Karpas-422 (cell line): Measurements from ENCODE around the gene SNORC. TPM values are rescaled to one million over a fixed set of nuclear protein-coding genes. Genes with fewer than 3 reads are reported as not detected.

Experiments used
- DNase-seq: peaks from one replicate; pipeline ENCODE4 v3.0.0-alpha.2; 2015
- H2AFZ ChIP-seq: fragments of 200-600 bp; sonication (generic); 2 replicates; pipeline ENCODE4 v1.6.1; 2014; ENCODE audit warnings: antibody characterized with exemption, low read length, mixed read lengths
- H3K27ac ChIP-seq: fragments of 200-600 bp; sonication (generic); 2 replicates; pipeline ENCODE4 v1.5.1; 2014; ENCODE audit warnings: mild to moderate bottlenecking, low read length, moderate library complexity
- H3K27me3 ChIP-seq: fragments of 200-600 bp; sonication (generic); 2 replicates; pipeline ENCODE4 v1.6.1; 2014; ENCODE audit warnings: low read length, mixed read lengths
- H3K36me3 ChIP-seq: fragments of 200-600 bp; sonication (generic); 2 replicates; pipeline ENCODE4 v1.6.1; 2014; ENCODE audit warnings: low read length, mixed read lengths; ENCODE audit not compliant: insufficient read depth
- H3K4me1 ChIP-seq: fragments of 200-600 bp; sonication (generic); 2 replicates; pipeline ENCODE4 v1.6.1; 2014; ENCODE audit warnings: mild to moderate bottlenecking, low read length, mixed read lengths
- H3K4me2 ChIP-seq: fragments of 200-600 bp; sonication (generic); 2 replicates; pipeline ENCODE4 v1.6.1; 2014; ENCODE audit warnings: low read length, low read depth, mild to moderate bottlenecking; ENCODE audit not compliant: poor library complexity, severe bottlenecking
- H3K4me3 ChIP-seq: fragments of 200-600 bp; sonication (generic); 2 replicates; pipeline ENCODE4 v1.5.1; 2014; ENCODE audit warnings: mild to moderate bottlenecking, antibody characterized with exemption, low read length, mixed read lengths
- H3K79me2 ChIP-seq: fragments of 200-600 bp; sonication (generic); 2 replicates; pipeline ENCODE4 v1.6.1; 2014; ENCODE audit warnings: mild to moderate bottlenecking, low read length, mixed read lengths
- H3K9ac ChIP-seq: fragments of 200-600 bp; sonication (generic); 2 replicates; pipeline ENCODE4 v1.6.0; 2014; ENCODE audit warnings: low read length
- H3K9me2 ChIP-seq: fragments of 200-600 bp; sonication (generic), shearing (Covaris generic); replicated peaks from 2 replicates; pipeline ENCODE4 v1.6.0; 2014; ENCODE audit warnings: mild to moderate bottlenecking, low read length, moderate library complexity; ENCODE audit not compliant: insufficient read depth
- H3K9me3 ChIP-seq: fragments of 300-700, 200-600 bp; sonication (generic); 2 replicates; pipeline ENCODE4 v1.6.1; 2014; ENCODE audit warnings: low read length, mixed read lengths
- H4K20me1 ChIP-seq: fragments of 200-600 bp; sonication (generic); 2 replicates; pipeline ENCODE4 v1.6.1; 2014; ENCODE audit warnings: mild to moderate bottlenecking, antibody characterized with exemption, low read length, low read depth; ENCODE audit not compliant: insufficient read depth
- total RNA-seq: library from RNA; depleted of rRNA; stranded (reverse); fragments of >200 nt; shearing (Covaris generic); gene quantifications from 2 replicates; pipeline ENCODE4 v1.2.3, GENCODE V29; 2014; ENCODE audit warnings: low replicate concordance

Gene SNORC
- total RNA-seq, 1 experiment from 2014 or later, result 1.2 TPM

DNA sequence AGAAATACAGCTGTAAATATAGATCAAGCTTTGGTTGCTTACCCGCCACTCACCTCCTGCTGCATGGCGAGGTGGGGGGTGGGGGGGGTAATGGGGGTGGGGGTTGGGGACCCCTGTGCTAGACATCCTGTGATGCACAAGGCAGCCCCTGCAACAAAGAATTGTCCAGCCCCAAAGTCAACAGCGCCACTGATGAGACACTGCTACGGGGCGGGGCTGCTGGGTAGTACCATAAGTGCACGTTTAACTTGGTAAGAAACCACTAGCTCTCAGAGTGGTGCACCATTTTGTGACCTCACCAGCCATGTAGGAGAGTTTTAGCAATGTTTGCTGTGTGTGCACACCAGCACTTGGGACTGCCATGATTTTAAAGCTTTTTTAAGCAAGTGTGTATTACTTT, 40.3 kb downstream of the SNORC start:
- no peaks in the 10 kb centered on the region for H3K27me3 ChIP-seq
- H3K4me3 ChIP-seq, result no peak overlapping the region
- H3K36me3 ChIP-seq, result no peaks in the 10 kb centered on the region
- DNase-seq, result no peak
- H3K9me2 ChIP-seq, result no peaks in the 10 kb centered on the region
- H4K20me1 ChIP-seq, result no peaks in the 10 kb centered on the region
- H3K27ac ChIP-seq, result no peak overlapping the region
- no peaks in the 10 kb centered on the region for H3K79me2 ChIP-seq
- H3K9ac ChIP-seq, result no peak overlapping the region
- H3K9me3 ChIP-seq, result peaks cover 9% of the 10 kb centered on the region; the same call in 1 of the 2 replicates
- no peaks in the 10 kb centered on the region for H3K4me1 ChIP-seq
- H2AFZ ChIP-seq, result no peak overlapping the region
- H3K4me2 ChIP-seq, result no peak overlapping the region

DNA sequence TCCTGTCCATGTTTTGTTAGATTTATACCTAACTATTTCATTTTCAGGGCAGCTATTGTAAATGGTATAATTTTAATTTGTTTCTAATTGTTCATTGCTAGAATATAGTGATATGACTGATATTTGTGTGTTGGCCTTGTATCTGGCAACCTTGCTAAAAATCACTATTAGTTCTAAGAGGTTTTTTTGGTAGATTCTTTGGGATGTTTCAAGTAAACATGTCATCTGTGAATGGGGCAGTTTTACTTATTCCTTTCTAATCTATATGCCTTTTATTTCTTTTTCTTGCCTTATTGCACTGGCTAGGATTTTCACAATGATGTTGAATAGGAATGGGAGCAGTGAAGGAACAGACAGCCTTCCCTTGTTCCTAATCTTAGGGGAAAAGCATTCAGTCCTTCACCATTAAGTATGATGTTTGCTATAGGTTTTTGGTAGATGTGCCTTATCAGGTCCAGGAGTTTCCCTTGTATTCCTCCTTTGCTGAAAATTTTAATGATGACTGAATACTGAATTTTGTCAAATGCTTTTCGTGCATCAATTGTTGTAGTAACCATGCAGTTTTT, 41.7 kb downstream of the SNORC start:
- Histone ChIP-seq H3K9me2 (no peaks in the 10 kb centered on the region), H3K27ac (no peak overlapping the region), H2AFZ (no peak overlapping the region), H3K27me3 (no peaks in the 10 kb centered on the region), H3K4me2 (no peak overlapping the region), H4K20me1 (no peaks in the 10 kb centered on the region), H3K9me3 (peaks cover 9% of the 10 kb centered on the region; the same call in 1 of the 2 replicates), H3K36me3 (no peaks in the 10 kb centered on the region), H3K4me1 (no peaks in the 10 kb centered on the region), H3K79me2 (no peaks in the 10 kb centered on the region), H3K4me3 (no peak overlapping the region), H3K9ac (no peak overlapping the region)
- DNase-seq, result no peak

DNA sequence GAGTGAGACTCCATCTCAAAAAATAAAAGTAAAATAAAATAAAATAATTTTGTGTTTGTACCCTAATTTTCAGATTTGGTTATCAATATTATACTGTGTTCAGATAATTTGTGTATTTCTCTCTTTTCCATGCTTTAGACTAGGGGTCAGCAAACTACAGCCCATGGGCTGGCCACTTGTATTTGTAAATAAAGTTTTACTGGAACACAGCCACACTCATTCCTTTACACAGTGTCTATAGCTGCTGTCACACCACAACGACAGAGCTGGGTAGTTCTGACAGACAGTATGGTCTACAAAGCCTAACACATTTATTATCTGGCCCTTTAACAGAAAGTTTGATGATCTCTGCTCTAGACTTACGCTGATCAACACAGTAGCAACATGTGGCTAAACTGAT, 43.8 kb downstream of the SNORC start:
- Histone ChIP-seq H3K4me1 (no peaks in the 10 kb centered on the region), H4K20me1 (no peaks in the 10 kb centered on the region), H3K4me3 (no peak overlapping the region), H3K36me3 (no peaks in the 10 kb centered on the region), H2AFZ (no peak overlapping the region), H3K27ac (no peak overlapping the region), H3K9ac (no peak overlapping the region), H3K9me2 (no peaks in the 10 kb centered on the region), H3K4me2 (no peak overlapping the region), H3K79me2 (no peaks in the 10 kb centered on the region), H3K9me3 (peaks cover 9% of the 10 kb centered on the region; the same call in 1 of the 2 replicates), H3K27me3 (no peaks in the 10 kb centered on the region)
- no peak for DNase-seq

DNA sequence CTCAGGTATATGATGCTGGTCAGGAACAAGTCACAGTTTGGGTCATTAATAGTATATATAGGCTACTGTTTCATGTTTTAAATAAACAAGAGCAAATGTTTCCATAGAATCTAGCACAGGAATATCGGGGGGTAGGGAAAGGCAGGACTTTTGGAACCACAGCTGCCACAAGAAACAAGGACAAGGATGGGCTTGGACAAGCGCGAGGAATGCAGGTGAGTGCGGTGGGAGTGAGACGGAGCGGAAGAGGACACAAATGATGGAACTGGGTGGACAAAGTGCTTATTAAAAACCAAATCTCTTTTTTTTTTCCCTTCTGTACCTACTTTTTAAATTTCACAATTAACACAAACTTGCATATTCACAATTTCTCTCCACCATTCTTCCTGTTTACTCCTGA, 49.1 kb downstream of the SNORC start:
- H3K36me3 ChIP-seq, result no peaks in the 10 kb centered on the region
- no peaks in the 10 kb centered on the region for H3K9me2 ChIP-seq
- H2AFZ ChIP-seq, result no peak overlapping the region
- H3K9me3 ChIP-seq, result no peaks in the 10 kb centered on the region
- no peak overlapping the region for H3K27ac ChIP-seq
- H4K20me1 ChIP-seq, result no peaks in the 10 kb centered on the region
- H3K9ac ChIP-seq, result no peak overlapping the region
- no peak overlapping the region for H3K4me3 ChIP-seq
- H3K4me2 ChIP-seq, result no peak overlapping the region
- H3K79me2 ChIP-seq, result no peaks in the 10 kb centered on the region
- no peak for DNase-seq
- no peaks in the 10 kb centered on the region for H3K27me3 ChIP-seq
- H3K4me1 ChIP-seq, result no peaks in the 10 kb centered on the region

DNA sequence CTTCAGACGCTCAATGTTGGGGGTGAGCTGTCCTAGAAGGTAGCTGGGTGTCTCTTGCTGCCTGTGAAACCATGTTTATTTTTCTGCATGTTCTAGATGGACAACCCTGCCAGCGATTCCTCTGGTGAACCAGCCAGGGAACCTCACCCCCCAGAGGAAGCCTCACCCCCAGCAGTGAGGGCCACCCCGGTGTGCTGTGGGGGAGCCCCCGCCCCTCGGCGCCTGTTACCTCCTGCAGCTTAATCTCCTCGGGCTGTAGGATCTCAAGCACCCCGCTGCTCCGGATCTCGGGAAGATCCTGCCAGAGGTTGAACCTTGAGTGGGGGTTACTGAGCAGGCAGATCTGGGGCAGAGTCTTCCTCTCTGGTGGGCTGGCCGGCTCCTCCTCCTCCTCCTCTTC, 50.0 kb downstream of the SNORC start:
- Histone ChIP-seq H3K27me3 (no peaks in the 10 kb centered on the region), H3K27ac (no peak overlapping the region), H3K4me1 (no peaks in the 10 kb centered on the region), H3K9me2 (no peaks in the 10 kb centered on the region), H3K9ac (no peak overlapping the region), H3K9me3 (no peaks in the 10 kb centered on the region), H3K36me3 (no peaks in the 10 kb centered on the region), H3K79me2 (no peaks in the 10 kb centered on the region), H3K4me2 (no peak overlapping the region), H2AFZ (no peak overlapping the region), H3K4me3 (no peak overlapping the region), H4K20me1 (no peaks in the 10 kb centered on the region)
- no peak for DNase-seq

DNA sequence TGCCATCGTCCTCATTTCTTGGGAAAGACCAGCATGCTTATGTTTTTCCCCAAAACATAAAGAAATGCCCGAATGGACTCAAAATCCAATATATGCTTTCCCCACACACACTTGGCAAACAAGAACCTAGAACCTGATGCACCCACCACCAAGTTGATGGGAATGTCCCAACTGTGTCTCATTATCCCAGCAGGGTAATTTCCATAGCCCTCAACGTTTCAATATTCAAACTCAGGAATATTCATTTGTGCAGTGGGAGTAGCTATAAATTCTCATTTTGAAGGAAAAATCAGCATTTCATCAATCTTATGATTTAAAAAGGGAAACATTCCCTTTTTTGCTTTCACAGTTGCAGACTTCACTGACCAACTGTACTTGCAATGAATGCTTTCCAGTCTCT, 50.7 kb downstream of the SNORC start:
- Histone ChIP-seq H3K27ac (no peak overlapping the region), H3K9ac (no peak overlapping the region), H3K36me3 (no peaks in the 10 kb centered on the region), H3K27me3 (no peaks in the 10 kb centered on the region), H3K9me2 (no peaks in the 10 kb centered on the region), H3K4me2 (no peak overlapping the region), H2AFZ (no peak overlapping the region), H3K4me1 (no peaks in the 10 kb centered on the region), H3K79me2 (no peaks in the 10 kb centered on the region), H3K9me3 (no peaks in the 10 kb centered on the region), H4K20me1 (no peaks in the 10 kb centered on the region), H3K4me3 (no peak overlapping the region)
- DNase-seq, result no peak

DNA sequence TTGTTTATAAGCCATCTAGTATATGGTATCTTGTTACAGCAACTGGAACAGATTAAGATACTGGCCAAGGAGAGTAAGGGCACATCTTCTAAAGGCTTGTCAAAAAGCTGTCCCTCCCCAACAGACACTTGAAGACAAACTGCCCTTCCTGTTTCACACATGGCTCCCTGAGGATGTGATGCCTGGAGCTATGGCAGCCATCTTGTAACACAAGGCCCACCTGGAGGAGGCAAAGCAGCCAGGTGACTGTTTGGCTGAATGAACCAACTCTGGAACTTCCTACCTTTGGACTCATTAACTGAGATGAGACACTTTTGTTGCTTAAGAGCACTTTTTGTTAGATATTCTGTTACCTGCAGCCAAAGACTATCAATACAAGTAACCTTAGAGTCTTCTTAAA, 54.4 kb downstream of the SNORC start:
- Histone ChIP-seq H3K9me3 (no peaks in the 10 kb centered on the region), H4K20me1 (no peaks in the 10 kb centered on the region), H3K4me1 (no peaks in the 10 kb centered on the region), H3K27me3 (no peaks in the 10 kb centered on the region), H2AFZ (no peak overlapping the region), H3K9me2 (no peaks in the 10 kb centered on the region), H3K79me2 (no peaks in the 10 kb centered on the region), H3K9ac (no peak overlapping the region), H3K27ac (no peak overlapping the region), H3K4me2 (no peak overlapping the region), H3K36me3 (no peaks in the 10 kb centered on the region), H3K4me3 (no peak overlapping the region)
- no peak for DNase-seq

DNA sequence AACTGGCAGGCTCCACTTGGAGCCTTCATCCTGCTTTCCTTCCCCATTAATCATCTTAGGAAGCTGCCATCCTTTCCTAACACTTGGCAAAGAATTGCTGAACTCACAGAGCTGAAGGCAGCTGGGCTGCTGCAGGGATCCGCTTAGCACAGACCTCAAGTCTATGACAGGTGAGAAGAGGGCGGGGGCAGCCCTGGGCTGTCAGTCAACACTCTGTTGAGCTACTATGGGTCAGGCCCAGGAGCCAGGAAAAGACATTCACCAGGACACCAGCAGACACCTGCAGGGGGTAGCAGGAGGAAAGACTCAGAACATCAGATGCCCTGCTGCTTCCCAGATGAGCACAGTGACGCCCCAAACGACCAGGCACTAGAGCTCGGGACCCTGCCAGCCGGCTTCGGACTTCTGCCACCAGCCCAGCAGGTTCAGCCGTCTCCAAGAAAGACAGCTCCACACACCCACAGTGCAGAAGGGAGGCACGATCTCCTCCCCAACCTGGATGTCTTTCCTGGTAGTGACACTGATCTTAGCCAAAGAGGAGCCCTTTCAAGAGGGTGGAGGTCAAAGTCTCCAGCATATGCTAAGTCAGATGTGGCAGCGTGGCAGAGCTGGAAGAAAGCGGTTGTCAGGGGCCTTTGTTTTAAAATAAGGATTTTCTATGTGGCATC, 55.2 kb downstream of the SNORC start:
- Histone ChIP-seq H3K4me1 (no peaks in the 10 kb centered on the region), H3K79me2 (no peaks in the 10 kb centered on the region), H3K9ac (no peak overlapping the region), H3K27me3 (no peaks in the 10 kb centered on the region), H3K9me2 (no peaks in the 10 kb centered on the region), H3K4me2 (no peak overlapping the region), H3K9me3 (no peaks in the 10 kb centered on the region), H2AFZ (no peak overlapping the region), H3K27ac (no peak overlapping the region), H3K4me3 (no peak overlapping the region), H3K36me3 (no peaks in the 10 kb centered on the region), H4K20me1 (no peaks in the 10 kb centered on the region)
- no peak for DNase-seq
